Measurements from ENCODE around the gene TREML2. TPM values are rescaled to one million over a fixed set of nuclear protein-coding genes. Genes with fewer than 3 reads are reported as not detected.

Gene TREML2
- total RNA-seq, 1 donor from 2014 or later: not detected

DNA sequence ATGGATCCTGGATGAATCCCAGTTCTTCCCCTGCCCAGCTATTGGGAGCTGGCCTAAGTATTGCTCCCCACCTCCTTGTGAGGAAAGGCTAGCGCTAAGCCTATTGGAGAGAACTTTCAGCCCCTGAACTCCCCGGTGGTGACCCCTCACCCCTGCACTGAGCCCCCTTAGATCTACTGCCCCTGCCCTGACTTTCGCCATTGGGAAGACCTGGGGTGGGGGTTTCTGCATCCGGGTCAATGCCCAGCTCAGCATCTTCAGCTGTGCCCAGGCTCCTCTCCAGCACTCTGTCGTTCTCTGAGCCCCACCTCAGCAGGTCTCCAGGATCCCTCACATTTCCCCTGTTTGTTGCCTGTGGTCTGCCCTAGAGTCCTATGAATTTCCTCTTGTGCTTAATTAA, 36.2 kb upstream of the TREML2 start:
- no peak overlapping the region for H3K4me3 Mint-ChIP-seq (ENCODE audit: unreplicated experiment)
- TF ChIP-seq, protein P1, sequence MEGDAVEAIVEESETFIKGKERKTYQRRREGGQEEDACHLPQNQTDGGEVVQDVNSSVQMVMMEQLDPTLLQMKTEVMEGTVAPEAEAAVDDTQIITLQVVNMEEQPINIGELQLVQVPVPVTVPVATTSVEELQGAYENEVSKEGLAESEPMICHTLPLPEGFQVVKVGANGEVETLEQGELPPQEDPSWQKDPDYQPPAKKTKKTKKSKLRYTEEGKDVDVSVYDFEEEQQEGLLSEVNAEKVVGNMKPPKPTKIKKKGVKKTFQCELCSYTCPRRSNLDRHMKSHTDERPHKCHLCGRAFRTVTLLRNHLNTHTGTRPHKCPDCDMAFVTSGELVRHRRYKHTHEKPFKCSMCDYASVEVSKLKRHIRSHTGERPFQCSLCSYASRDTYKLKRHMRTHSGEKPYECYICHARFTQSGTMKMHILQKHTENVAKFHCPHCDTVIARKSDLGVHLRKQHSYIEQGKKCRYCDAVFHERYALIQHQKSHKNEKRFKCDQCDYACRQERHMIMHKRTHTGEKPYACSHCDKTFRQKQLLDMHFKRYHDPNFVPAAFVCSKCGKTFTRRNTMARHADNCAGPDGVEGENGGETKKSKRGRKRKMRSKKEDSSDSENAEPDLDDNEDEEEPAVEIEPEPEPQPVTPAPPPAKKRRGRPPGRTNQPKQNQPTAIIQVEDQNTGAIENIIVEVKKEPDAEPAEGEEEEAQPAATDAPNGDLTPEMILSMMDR (IDR thresholded peaks at IDR 0.05; ENCODE audit: partially characterized antibody, unreplicated experiment): no peak
- DNase-seq: no peak
- peaks cover 2% of the 10 kb centered on the region for H3K9me3 Mint-ChIP-seq (ENCODE audit: unreplicated experiment)
- H3K27me3 Mint-ChIP-seq (ENCODE audit: unreplicated experiment): peaks cover 4% of the 10 kb centered on the region
- no peak overlapping the region for H3K27ac Mint-ChIP-seq (ENCODE audit: unreplicated experiment)
- no peaks in the 10 kb centered on the region for H3K36me3 Mint-ChIP-seq (ENCODE audit: unreplicated experiment)
- H3K4me1 Mint-ChIP-seq (ENCODE audit: low read depth, unreplicated experiment): no peaks in the 10 kb centered on the region

DNA sequence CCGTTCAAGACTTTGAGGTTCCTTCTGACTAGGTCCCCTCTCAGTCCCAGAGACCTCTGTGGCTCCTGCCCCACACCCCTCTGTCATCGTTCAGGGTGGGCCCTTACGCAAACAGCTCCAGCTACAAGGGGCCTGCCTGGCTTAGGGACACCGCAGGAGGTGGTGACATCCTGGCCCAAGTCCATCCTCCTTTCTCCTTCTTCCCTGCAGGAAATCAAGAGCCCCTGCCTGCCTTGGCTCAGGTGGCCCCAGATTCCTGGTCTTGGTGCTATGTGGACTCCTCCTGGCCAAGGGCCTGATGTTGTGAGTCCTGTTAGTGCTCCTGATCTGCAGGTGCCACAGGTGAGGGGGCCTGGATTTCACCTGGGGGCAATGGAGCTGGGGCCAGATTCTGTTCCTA, 35.3 kb upstream of the TREML2 start:
- Mint-ChIP-seq H3K4me3 (ENCODE audit: unreplicated experiment) (no peak overlapping the region), H3K9me3 (ENCODE audit: unreplicated experiment) (peaks cover 2% of the 10 kb centered on the region), H3K4me1 (ENCODE audit: low read depth, unreplicated experiment) (no peaks in the 10 kb centered on the region), H3K27me3 (ENCODE audit: unreplicated experiment) (peaks cover 4% of the 10 kb centered on the region), H3K36me3 (ENCODE audit: unreplicated experiment) (no peaks in the 10 kb centered on the region), H3K27ac (ENCODE audit: unreplicated experiment) (no peak overlapping the region)
- DNase-seq: no peak
- TF ChIP-seq, protein P1 (IDR thresholded peaks at IDR 0.05; ENCODE audit: partially characterized antibody, unreplicated experiment): no peak

DNA sequence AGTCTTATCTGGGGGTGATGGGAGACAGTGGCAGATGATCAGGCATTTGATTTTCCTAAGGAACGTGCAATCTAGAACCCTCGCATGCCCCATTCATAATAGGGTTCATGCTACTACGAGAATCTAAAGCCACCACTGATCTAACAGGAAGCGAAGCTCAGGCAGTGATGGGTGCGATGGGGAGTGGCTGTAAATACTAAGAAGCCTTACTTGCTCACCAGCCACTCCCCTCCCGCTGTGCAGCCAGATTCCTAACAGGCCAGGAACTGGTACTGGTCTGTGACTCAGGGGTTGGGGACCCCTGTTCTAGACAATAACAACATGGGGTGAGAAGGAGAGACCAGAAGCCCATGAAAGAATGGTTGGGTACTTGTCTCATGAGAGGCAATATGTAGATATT, 31.7 kb upstream of the TREML2 start:
- no peak overlapping the region for H3K27ac Mint-ChIP-seq (ENCODE audit: unreplicated experiment)

DNA sequence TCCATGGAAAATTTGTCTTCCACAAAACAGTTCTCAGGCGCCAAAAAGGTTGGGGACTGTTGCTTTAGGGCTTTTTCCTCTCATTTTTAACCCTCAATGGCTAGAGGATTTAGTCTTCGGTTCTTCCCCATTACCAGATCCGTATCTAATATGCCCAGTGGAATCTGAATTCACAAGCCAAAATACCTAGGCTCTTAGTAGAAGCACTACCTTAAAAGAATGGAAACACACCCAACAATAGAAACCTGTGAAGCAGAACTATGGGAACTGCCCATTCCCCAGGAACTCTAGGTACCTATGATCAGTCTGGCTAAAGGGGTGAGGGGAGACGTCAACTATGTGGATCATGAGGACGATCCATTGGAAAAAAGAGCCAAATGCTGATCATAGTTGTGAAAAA, 30.3 kb upstream of the TREML2 start:
- H3K9me3 Mint-ChIP-seq (ENCODE audit: unreplicated experiment): peaks cover 7% of the 10 kb centered on the region
- no peak overlapping the region for H3K27ac Mint-ChIP-seq (ENCODE audit: unreplicated experiment)
- no peak for DNase-seq
- no peaks in the 10 kb centered on the region for H3K36me3 Mint-ChIP-seq (ENCODE audit: unreplicated experiment)
- H3K4me3 Mint-ChIP-seq (ENCODE audit: unreplicated experiment): no peak overlapping the region
- H3K4me1 Mint-ChIP-seq (ENCODE audit: low read depth, unreplicated experiment): no peaks in the 10 kb centered on the region
- TF ChIP-seq, protein P1 (IDR thresholded peaks at IDR 0.05; ENCODE audit: partially characterized antibody, unreplicated experiment): no peak
- no peaks in the 10 kb centered on the region for H3K27me3 Mint-ChIP-seq (ENCODE audit: unreplicated experiment)

More for the DNA sequence above, 31.7 kb upstream of the TREML2 start:
- H3K27me3 Mint-ChIP-seq (ENCODE audit: unreplicated experiment): peaks cover 1% of the 10 kb centered on the region
- H3K4me1 Mint-ChIP-seq (ENCODE audit: low read depth, unreplicated experiment): no peaks in the 10 kb centered on the region
- TF ChIP-seq, protein P1 (IDR thresholded peaks at IDR 0.05; ENCODE audit: partially characterized antibody, unreplicated experiment): no peak
- no peak for DNase-seq
- H3K36me3 Mint-ChIP-seq (ENCODE audit: unreplicated experiment): no peaks in the 10 kb centered on the region
- peaks cover 8% of the 10 kb centered on the region for H3K9me3 Mint-ChIP-seq (ENCODE audit: unreplicated experiment)
- no peak overlapping the region for H3K4me3 Mint-ChIP-seq (ENCODE audit: unreplicated experiment)

DNA sequence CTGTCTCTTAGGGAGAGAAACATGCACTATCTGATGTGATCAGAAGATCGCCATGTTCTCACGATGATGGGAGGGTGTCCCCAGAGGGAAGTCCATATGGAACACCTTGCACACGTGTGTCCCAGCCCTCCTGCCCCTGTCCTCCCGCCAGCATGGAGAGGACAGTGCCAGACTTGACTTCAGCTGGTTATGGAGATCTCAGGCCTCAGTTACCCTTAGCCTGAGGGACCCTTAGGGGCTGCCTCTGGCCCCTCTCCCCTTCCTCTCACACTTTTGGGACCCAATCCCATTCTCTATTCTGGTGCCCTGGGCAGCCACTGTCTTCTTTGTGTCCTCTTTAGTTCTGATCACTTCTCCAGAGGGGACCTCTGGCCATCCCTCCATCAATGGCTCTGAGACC, 28.8 kb upstream of the TREML2 start:
- Mint-ChIP-seq H3K27ac (ENCODE audit: unreplicated experiment) (no peak overlapping the region), H3K36me3 (ENCODE audit: unreplicated experiment) (no peaks in the 10 kb centered on the region), H3K27me3 (ENCODE audit: unreplicated experiment) (no peaks in the 10 kb centered on the region), H3K9me3 (ENCODE audit: unreplicated experiment) (peaks cover 7% of the 10 kb centered on the region), H3K4me3 (ENCODE audit: unreplicated experiment) (no peak overlapping the region), H3K4me1 (ENCODE audit: low read depth, unreplicated experiment) (no peaks in the 10 kb centered on the region)
- TF ChIP-seq, protein P1 (IDR thresholded peaks at IDR 0.05; ENCODE audit: partially characterized antibody, unreplicated experiment): no peak
- no peak for DNase-seq
